NCI-H526 (cell line): ENCODE measurements around the gene SECISBP2.

ENCODE experiments used
- DNase-seq, 2 experiments: peaks; one replicate each; lab custom pipeline; 2025; lab: John Stamatoyannopoulos, UW

Gene SECISBP2

DNA sequence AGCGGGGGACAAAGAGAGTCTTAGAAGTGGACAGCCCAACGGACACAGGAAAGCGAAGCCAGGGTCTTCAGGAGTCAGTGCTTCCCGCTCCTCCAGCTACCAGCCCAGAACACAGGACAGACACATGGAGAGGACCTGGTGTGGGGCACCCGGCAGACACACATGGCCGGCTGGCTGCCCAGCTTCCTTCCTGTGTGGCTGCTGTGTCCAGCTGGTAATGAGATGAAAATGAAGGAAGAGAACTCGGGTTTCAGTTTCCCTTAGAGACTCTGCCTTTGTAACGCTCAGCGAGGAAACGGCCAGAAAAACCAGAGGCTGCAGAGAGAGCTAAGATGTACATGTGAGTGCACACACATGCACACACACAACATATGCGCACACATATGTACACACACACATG is 87.5 kb downstream of the SECISBP2 start:
- DNase-seq = no peak

DNA sequence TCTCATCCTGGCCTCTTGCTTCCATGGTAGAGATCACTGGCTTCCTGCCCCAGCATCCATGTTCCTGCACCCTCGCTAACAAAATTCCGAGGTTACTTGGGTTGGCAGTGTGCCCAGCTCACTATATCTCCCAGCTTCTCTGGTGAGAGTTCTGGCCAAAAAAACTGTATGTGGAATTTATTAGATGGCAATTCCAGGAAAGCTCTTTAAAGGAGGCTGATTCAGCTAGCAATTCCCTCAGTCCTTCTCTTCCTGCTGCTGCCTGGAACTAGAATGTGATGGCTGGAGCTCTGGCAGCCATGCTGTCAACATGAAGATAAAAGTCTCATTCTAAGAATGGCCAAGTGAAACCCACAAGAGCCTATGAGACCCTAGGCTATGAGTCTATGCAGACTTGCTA is 88.8 kb downstream of the SECISBP2 start:
- DNase-seq = no peak

DNA sequence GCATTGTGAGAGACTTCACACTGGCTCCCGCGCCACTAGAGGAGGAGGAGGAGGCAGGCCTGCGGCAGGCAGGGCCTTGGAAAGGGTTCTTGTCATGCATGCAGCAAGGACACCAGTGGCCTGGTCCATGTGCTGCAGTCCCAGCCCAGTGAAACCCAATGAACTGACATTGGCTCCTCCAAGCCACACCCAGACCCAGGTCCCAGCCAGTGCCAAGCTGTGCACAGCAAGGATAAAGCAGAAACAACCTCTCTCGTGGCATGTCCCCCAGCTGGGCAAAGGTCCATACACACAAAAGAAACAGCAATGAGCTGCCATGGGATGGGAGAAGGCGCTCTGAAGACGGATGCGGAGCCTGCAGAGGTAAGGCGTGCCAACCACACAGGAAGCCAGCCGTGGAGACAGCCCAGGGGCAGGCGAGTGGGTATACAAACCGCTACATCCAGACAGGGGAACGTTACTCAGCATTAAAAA is 90.4 kb downstream of the SECISBP2 start:
- no peak for DNase-seq
